Fibroblast of lung (primary cell): ENCODE data around the gene CHCHD1. TPM values are rescaled to one million over a fixed set of nuclear protein-coding genes. Genes with fewer than 3 reads are reported as not detected.

Experiments
- DNase-seq, 2 donors: peaks; one replicate each; pipeline versions ENCODE4 v3.0.0 to v3.0.0-alpha.2; 2010; ENCODE audit warnings: low read depth in 2 of 2
- H2AFZ ChIP-seq: 2 replicates; pipeline ENCODE4 v1.5.1; 2012; ENCODE audit warnings: low read length, control low read depth, inconsistent platforms
- H3K27ac ChIP-seq: 2 replicates; pipeline ENCODE4 v1.5.1; 2011; ENCODE audit warnings: low read length, control low read depth; ENCODE audit not compliant: insufficient read depth
- H3K27me3 ChIP-seq: 2 replicates; pipeline ENCODE4 v1.5.1; 2011; ENCODE audit warnings: mild to moderate bottlenecking, low read length; ENCODE audit not compliant: control insufficient read depth, insufficient read depth
- H3K36me3 ChIP-seq: 2 replicates; pipeline ENCODE4 v1.5.1; 2011; ENCODE audit warnings: low read length; ENCODE audit not compliant: control insufficient read depth, insufficient read depth
- H3K4me1 ChIP-seq: 2 replicates; pipeline ENCODE4 v1.5.1; 2011; ENCODE audit warnings: low read length; ENCODE audit not compliant: control insufficient read depth, insufficient read depth; ENCODE audit errors: extremely low read depth
- H3K4me2 ChIP-seq: 2 replicates; pipeline ENCODE4 v1.5.1; 2011; ENCODE audit warnings: low read length, control low read depth; ENCODE audit not compliant: insufficient read depth; ENCODE audit errors: extremely low read depth
- H3K4me3 ChIP-seq, 4 experiments: fragments of 200-600 bp in 1 of 4; sonication (generic) in 1 of 4; replicated peaks in 1 of 4; 2 replicates each; pipeline ENCODE4 v1.5.1; 2011 to 2016; ENCODE audit warnings: low read length in 4 of 4, low read depth in 3 of 4, mild to moderate bottlenecking in 3 of 4, control low read depth in 2 of 4, inconsistent platforms in 1 of 4, mixed read lengths in 1 of 4; ENCODE audit not compliant: insufficient read depth in 1 of 4; ENCODE audit errors: control extremely low read depth in 1 of 4
- H3K79me2 ChIP-seq: 2 replicates; pipeline ENCODE4 v1.5.1; 2012; ENCODE audit warnings: mild to moderate bottlenecking, low read length, inconsistent platforms; ENCODE audit not compliant: control insufficient read depth, insufficient read depth
- H3K9ac ChIP-seq: 2 replicates; pipeline ENCODE4 v1.5.1; 2011; ENCODE audit warnings: mild to moderate bottlenecking, low read length, control low read depth; ENCODE audit not compliant: insufficient read depth
- H3K9me3 ChIP-seq: 2 replicates; pipeline ENCODE4 v1.5.1; 2012; ENCODE audit warnings: low read depth, low read length; ENCODE audit not compliant: control insufficient read depth, insufficient read depth
- H4K20me1 ChIP-seq: 2 replicates; pipeline ENCODE4 v1.5.1; 2011; ENCODE audit warnings: low read length; ENCODE audit not compliant: control insufficient read depth, insufficient read depth; ENCODE audit errors: extremely low read depth
- CTCF ChIP-seq, 2 donors: IDR thresholded peaks in 1 of 2; conservative IDR thresholded peaks in 1 of 2; 1 replicate in 1 of 2; 2 replicates in 1 of 2; pipeline ENCODE4 v1.5.1; 2011 to 2012; ENCODE audit warnings: low read length in 2 of 2, control low read depth in 1 of 2, inconsistent platforms in 1 of 2, low read depth in 1 of 2, mild to moderate bottlenecking in 1 of 2
- EZH2 ChIP-seq: IDR thresholded peaks from 2 replicates; pipeline ENCODE4 v1.5.1; 2012; ENCODE audit warnings: low read length, control low read depth, mild to moderate bottlenecking; ENCODE audit errors: missing control alignments
- polyA plus RNA-seq, 2 donors: library from polyadenylated mRNA; depleted of rRNA in 1 of 2; stranded (reverse) in 1 of 2; unstranded in 1 of 2; fragments of >200 nt; gene quantifications; 2 replicates each; pipeline ENCODE4 v1.2.1, GENCODE V29; 2011 to 2012; ENCODE audit warnings: missing spikeins in 1 of 2
- total RNA-seq: library from RNA; depleted of rRNA; stranded (reverse); fragments of >200 nt; gene quantifications from 2 replicates; pipeline ENCODE4 v1.2.1, GENCODE V29; 2014

The CHCHD1 gene
- total and polyA plus RNA-seq, 2 donors (not counting 1 experiment from before 2014, with no cell fraction given), result 21.3 to 31.0 TPM

DNA sequence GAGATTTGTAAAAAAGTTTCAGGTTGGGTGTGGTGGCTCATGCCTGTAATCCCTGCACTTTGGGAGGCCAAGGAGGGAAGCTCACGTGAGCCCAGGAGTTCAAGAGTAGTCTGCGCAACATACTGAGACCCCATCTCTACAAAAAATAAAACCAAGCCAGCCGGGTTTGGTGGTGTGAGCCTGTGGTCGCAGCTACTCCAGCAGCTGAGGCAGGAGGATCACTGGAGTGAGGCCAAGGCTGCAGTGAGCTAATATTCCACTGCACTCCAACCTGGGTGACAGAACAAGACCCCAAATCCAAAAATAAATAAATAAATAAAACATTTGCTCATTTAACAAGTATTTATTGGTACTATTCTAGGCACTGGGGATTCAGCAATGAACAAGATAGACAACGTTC, 1.5 kb upstream of the CHCHD1 start:
- Histone ChIP-seq H3K9ac (no peak overlapping the region), H3K36me3 (peaks cover 3% of the 10 kb centered on the region)

GRCh38 chr10:73780966-73781365, 882 bp upstream of the CHCHD1 start:
- Histone ChIP-seq H3K9me3 (no peaks in the 10 kb centered on the region), H2AFZ (no peak overlapping the region), H3K9ac (no peak overlapping the region), H3K4me3 (peak overlapping the region; percentile 73 to 99 (median 91)), H3K27ac (peak overlapping the region; percentile 76), H3K4me2 (peak overlapping the region; percentile 98), H3K4me1 (peaks cover 4% of the 10 kb centered on the region), H3K79me2 (peaks cover 54% of the 10 kb centered on the region), H3K36me3 (peaks cover 2% of the 10 kb centered on the region), H4K20me1 (no peaks in the 10 kb centered on the region), H3K27me3 (no peaks in the 10 kb centered on the region)
- DNase-seq, result no peak
- no peak for TF ChIP-seq EZH2
- no peak for TF ChIP-seq CTCF (conservative IDR thresholded peaks at IDR 0.05 in 1 of 2, IDR thresholded peaks at IDR 0.05 in 1 of 2; ENCODE audit: low read depth in 1 of 2, low read length in 2 of 2)

More for the DNA sequence above, 1.5 kb upstream of the CHCHD1 start:
- H3K79me2 ChIP-seq, result peaks cover 58% of the 10 kb centered on the region
- peak overlapping the region in 2 of 4 experiments; percentile 93 to 99 for H3K4me3 ChIP-seq
- DNase-seq, result no peak
- H3K4me2 ChIP-seq, result peak overlapping the region; percentile 98
- H4K20me1 ChIP-seq, result no peaks in the 10 kb centered on the region
- no peaks in the 10 kb centered on the region for H3K27me3 ChIP-seq
- no peaks in the 10 kb centered on the region for H3K9me3 ChIP-seq
- peaks cover 8% of the 10 kb centered on the region for H3K4me1 ChIP-seq
- TF ChIP-seq EZH2 (no peak), CTCF (conservative IDR thresholded peaks at IDR 0.05 in 1 of 2, IDR thresholded peaks at IDR 0.05 in 1 of 2; ENCODE audit: low read depth in 1 of 2, low read length in 2 of 2) (no peak)
- no peak overlapping the region for H2AFZ ChIP-seq
- H3K27ac ChIP-seq, result no peak overlapping the region

GRCh38 chr10:73781548-73781878, 335 bp upstream of the CHCHD1 start:
- peaks cover 4% of the 10 kb centered on the region for H3K4me1 ChIP-seq
- H2AFZ ChIP-seq, result peak overlapping the region; percentile 79
- H3K4me3 ChIP-seq, result peak overlapping the region; percentile 73 to 99 (median 91)
- H3K79me2 ChIP-seq, result peaks cover 56% of the 10 kb centered on the region
- H3K9me3 ChIP-seq, result no peaks in the 10 kb centered on the region
- peaks cover 2% of the 10 kb centered on the region for H3K36me3 ChIP-seq
- peak overlapping the region; percentile 98 for H3K4me2 ChIP-seq
- H4K20me1 ChIP-seq, result no peaks in the 10 kb centered on the region
- no peak for TF ChIP-seq EZH2
- no peak for TF ChIP-seq CTCF (conservative IDR thresholded peaks at IDR 0.05 in 1 of 2, IDR thresholded peaks at IDR 0.05 in 1 of 2; ENCODE audit: low read depth in 1 of 2, low read length in 2 of 2)
- no peak for DNase-seq
- no peaks in the 10 kb centered on the region for H3K27me3 ChIP-seq
- peak overlapping the region; percentile 88 for H3K9ac ChIP-seq
- H3K27ac ChIP-seq, result peak overlapping the region; percentile 76
